Thyroid gland (tissue), 4 donors: ENCODE results near the gene APBB2. TPM values are rescaled to one million over a fixed set of nuclear protein-coding genes. Genes with fewer than 3 reads are reported as not detected.
A peak's percentile ranks its signal among the peaks of the same experiment; 100 is the strongest.

ENCODE experiments used
- DNase-seq, 2 donors: peaks; one replicate each; pipeline ENCODE4 v3.0.0-alpha.2; 2019
- H3K27ac ChIP-seq, 3 donors: fragments of 200-600 bp; sonication (generic); 1 replicate in 2 of 3; 2 replicates in 1 of 3; pipeline ENCODE4 v1.5.1; 2016 to 2019; ENCODE audit warnings: mild to moderate bottlenecking in 1 of 3, moderate library complexity in 1 of 3
- H3K27me3 ChIP-seq: fragments of 200-600 bp; sonication (generic); one replicate; pipeline ENCODE4 v1.5.1; 2019
- H3K36me3 ChIP-seq, 2 donors: fragments of 200-600 bp; sonication (generic); one replicate each; pipeline ENCODE4 v1.5.1; 2016 to 2019
- H3K4me1 ChIP-seq, 2 donors: fragments of 200-600 bp; sonication (generic); one replicate each; pipeline ENCODE4 v1.5.1; 2017 to 2019
- H3K4me3 ChIP-seq, 3 donors: fragments of 200-600 bp; sonication (generic); replicated peaks in 1 of 3; 1 replicate in 2 of 3; 2 replicates in 1 of 3; pipeline ENCODE4 v1.5.1; 2016; ENCODE audit warnings: mild to moderate bottlenecking in 1 of 3
- H3K9me3 ChIP-seq: fragments of 200-600 bp; sonication (generic); one replicate; pipeline ENCODE4 v1.5.1; 2017
- CTCF ChIP-seq, 6 experiments: fragments of 200-600 bp in 3 of 6; fragments of 450-650 bp in 3 of 6; sonication (generic) in 3 of 6; IDR thresholded peaks; one replicate each; pipeline ENCODE4 v1.5.1; 2016 to 2019; ENCODE audit warnings: antibody characterized with exemption in 6 of 6, mild to moderate bottlenecking in 2 of 6, inconsistent platforms in 1 of 6, moderate library complexity in 1 of 6
- POLR2A ChIP-seq, 2 donors: fragments of 450-650 bp; IDR thresholded peaks; one replicate each; pipeline ENCODE4 v1.6.1; 2017; ENCODE audit warnings: antibody characterized with exemption in 2 of 2, mild to moderate bottlenecking in 2 of 2, moderate library complexity in 1 of 2
- WGBS, 2 donors: methylation state at CpG; one replicate each; pipeline ENCODE4 v1.1.5; 2017; 5-methylcytosine and 5-hydroxymethylcytosine counted together
- intact Hi-C: fragments of 100-400 bp; cut with DNase I; formaldehyde crosslinking; loops from one replicate; pipeline ENCODE4 v1.15.1; 2023
- total RNA-seq, 4 donors: library from RNA; depleted of rRNA; stranded (reverse); fragments of >200 nt; gene quantifications; one replicate each; pipeline ENCODE4 v1.2.3, GENCODE V29; 2016

APBB2 gene
- total RNA-seq, 4 donors from 2014 or later: 174 to 253 (median 199) TPM

GRCh38 chr4:40969501-40969900 lies 244.8 kb downstream of the APBB2 start:
- H3K27me3 ChIP-seq: no peaks in the 10 kb centered on the region
- intact Hi-C loops: no loop called here
- WGBS, 2 donors: 70 to 76% methylated on average over 2 of the region's 2 CpGs
- H3K9me3 ChIP-seq: no peaks in the 10 kb centered on the region
- DNase-seq: no peak
- peaks cover 0 to 4% of the 10 kb centered on the region in 2 donors for H3K36me3 ChIP-seq
- no peak overlapping the region for H3K27ac ChIP-seq
- peaks cover 13 to 18% of the 10 kb centered on the region in 2 donors for H3K4me1 ChIP-seq
- no peak overlapping the region for H3K4me3 ChIP-seq
- TF ChIP-seq POLR2A (IDR thresholded peaks at IDR 0.05): no peak
- no peak for TF ChIP-seq CTCF (IDR thresholded peaks at IDR 0.05)

- Histone ChIP-seq H3K9me3 (no peaks in the 10 kb centered on the region), H3K36me3 (peaks cover 0 to 4% of the 10 kb centered on the region in 2 donors), H3K4me1 (peaks cover 16 to 26% of the 10 kb centered on the region in 2 donors), H3K27me3 (no peaks in the 10 kb centered on the region), H3K27ac (peak overlapping the region in 1 of 3 donors; percentile 47), H3K4me3 (no peak overlapping the region)
- WGBS, 2 donors: 83 to 100% methylated on average over 2 to 5 of the region's 6 CpGs
- intact Hi-C loops: no loop called here
- no peak for TF ChIP-seq POLR2A (IDR thresholded peaks at IDR 0.05)
- TF ChIP-seq CTCF (IDR thresholded peaks at IDR 0.05): no peak
- no peak for DNase-seq
These were observed 246.8 kb downstream of the APBB2 start for GRCh38 chr4:40967550-40967949.

- WGBS, 2 donors: 90 to 93% methylated on average over 5 of the region's 5 CpGs
- intact Hi-C loops: no loop called here
These were observed 248.3 kb downstream of the APBB2 start for GRCh38 chr4:40966091-40966490.

GRCh38 chr4:40963897-40964478 lies 250.4 kb downstream of the APBB2 start:
- Histone ChIP-seq H3K27me3 (no peaks in the 10 kb centered on the region), H3K27ac (peak overlapping the region in 1 of 3 donors; percentile 3), H3K4me3 (no peak overlapping the region), H3K4me1 (peaks cover 20 to 33% of the 10 kb centered on the region in 2 donors), H3K9me3 (no peaks in the 10 kb centered on the region), H3K36me3 (peaks cover 0 to 4% of the 10 kb centered on the region in 2 donors)
- whole genome bisulfite sequencing, 2 donors: 93 to 98% methylated on average over 1 of the region's 1 CpG
- no peak for DNase-seq
- intact Hi-C loops: no loop called here
- no peak for TF ChIP-seq POLR2A (IDR thresholded peaks at IDR 0.05)
- TF ChIP-seq CTCF (IDR thresholded peaks at IDR 0.05): no peak

More at GRCh38 chr4:40966091-40966490, 248.3 kb downstream of the APBB2 start:
- Histone ChIP-seq H3K4me3 (no peak overlapping the region), H3K4me1 (peaks cover 16 to 26% of the 10 kb centered on the region in 2 donors), H3K27me3 (no peaks in the 10 kb centered on the region), H3K36me3 (peaks cover 0 to 4% of the 10 kb centered on the region in 2 donors), H3K27ac (no peak overlapping the region), H3K9me3 (no peaks in the 10 kb centered on the region)
- TF ChIP-seq POLR2A (IDR thresholded peaks at IDR 0.05) (no peak), CTCF (IDR thresholded peaks at IDR 0.05) (no peak)
- no peak for DNase-seq

- 83 to 86% methylated on average over 7 of the region's 7 CpGs for WGBS, 2 donors
- peaks cover 0 to 4% of the 10 kb centered on the region in 2 donors for H3K36me3 ChIP-seq
- intact Hi-C loops: no loop called here
- TF ChIP-seq POLR2A (IDR thresholded peaks at IDR 0.05): no peak
- TF ChIP-seq CTCF (IDR thresholded peaks at IDR 0.05): no peak
- peaks cover 10 to 20% of the 10 kb centered on the region in 2 donors for H3K4me1 ChIP-seq
- no peak overlapping the region for H3K4me3 ChIP-seq
- no peaks in the 10 kb centered on the region for H3K27me3 ChIP-seq
- H3K27ac ChIP-seq: no peak overlapping the region
- no peak for DNase-seq
- no peaks in the 10 kb centered on the region for H3K9me3 ChIP-seq
These were observed 251.7 kb downstream of the APBB2 start for GRCh38 chr4:40962551-40963180.
